Fibroblast of gingiva (primary cell): Measurements from ENCODE around the gene NEUROD2.

Source experiments
- DNase-seq: peaks from one replicate; pipeline ENCODE4 v3.0.0-alpha.2; 2011; ENCODE audit warnings: low read depth

The NEUROD2 gene

DNA sequence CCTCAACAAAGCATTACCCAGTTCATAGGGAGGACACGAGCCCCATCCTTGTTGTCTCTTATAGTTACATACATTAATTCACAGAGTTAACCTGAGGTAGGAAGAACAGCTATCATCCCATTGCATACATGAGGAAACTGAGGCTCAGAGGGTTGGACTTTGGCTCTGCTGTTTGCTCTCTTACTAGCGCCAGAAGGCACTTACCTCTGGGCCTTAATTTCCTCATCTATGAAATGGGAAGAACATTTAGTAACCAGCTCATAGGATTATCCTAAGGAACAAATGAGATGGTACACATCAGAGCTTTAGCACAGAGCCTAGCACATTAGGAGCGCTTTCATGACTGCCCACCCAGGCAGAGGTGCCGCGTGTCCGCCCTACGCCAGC, 27.6 kb downstream of the NEUROD2 start:
- no peak for DNase-seq

DNA sequence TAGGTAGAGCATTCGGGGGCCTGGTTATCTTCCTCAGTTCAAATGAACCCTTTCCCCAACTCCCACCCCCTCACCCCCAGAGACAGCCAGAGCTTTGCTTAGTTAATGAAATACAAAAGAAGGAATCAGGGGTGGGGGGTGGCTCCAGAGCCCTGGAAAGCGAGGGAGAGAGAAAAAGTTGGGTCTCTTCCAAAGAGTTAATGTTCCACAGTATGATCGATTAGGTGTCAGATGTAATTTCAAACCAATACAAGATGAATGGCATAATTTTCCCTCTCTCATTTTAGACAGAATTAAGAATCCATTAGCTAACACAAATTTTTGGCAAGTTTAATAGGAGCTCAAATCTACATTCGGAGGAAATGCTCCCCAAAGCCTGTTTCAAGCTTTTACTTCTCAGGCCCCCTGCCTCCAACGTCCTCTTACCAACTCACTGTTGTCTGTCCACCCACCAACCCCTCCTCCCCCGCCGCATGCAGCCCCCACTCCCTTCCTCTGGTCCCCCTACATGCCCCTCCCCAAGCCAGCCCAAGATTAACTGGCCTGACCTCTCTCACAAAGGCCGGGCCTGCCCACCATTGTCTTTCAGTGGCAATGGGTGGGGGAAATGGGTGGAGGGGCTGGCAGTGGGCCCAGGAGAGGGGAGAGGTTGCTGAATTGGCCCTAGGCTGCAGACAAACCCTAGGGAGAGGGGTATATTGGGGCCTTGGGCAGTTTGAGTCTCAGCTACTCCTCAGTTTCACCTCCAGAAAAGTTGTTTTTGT, 28.2 kb downstream of the NEUROD2 start:
- no peak for DNase-seq

DNA sequence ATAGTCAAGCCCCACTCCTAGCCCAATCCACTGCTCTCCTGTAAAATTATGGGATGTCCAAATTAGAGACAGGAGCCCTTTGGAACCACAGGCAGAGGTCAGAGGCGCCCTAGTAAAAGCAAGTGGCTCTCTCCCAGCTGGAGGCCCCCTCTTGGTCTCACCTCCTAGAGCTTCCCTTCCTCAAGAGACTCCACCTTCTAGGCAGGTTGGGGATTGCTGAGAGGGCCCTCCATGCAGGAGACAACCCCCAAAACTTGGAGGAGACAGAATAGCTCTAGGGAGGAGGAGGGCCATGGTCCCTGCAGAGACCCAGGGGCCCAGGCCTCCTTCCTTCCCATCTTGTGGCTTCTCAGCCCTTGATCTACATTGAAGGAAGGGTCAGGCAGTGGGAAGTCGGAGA, 29.4 kb downstream of the NEUROD2 start:
- DNase-seq = no peak

DNA sequence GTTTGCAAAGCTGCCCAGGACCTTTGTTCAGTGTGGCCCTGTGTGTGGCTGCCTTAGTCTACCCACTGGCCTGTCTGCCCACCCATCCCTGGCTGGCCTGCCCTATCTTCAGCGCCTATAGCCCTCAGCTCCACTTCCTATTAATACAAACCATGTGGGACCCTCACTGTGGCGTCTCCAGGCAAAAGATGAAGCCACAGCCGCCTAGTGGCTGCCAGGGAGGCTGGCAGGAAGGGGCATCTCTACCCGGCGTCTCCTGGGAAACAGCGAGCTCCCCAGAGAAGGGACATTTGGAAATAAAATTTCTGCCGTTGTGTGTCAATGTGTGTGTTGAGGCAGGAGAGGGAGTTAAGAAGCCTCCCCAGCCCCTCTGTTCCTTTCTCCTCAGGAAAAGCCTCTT, 31.5 kb downstream of the NEUROD2 start:
- DNase-seq = peak; percentile 6

DNA sequence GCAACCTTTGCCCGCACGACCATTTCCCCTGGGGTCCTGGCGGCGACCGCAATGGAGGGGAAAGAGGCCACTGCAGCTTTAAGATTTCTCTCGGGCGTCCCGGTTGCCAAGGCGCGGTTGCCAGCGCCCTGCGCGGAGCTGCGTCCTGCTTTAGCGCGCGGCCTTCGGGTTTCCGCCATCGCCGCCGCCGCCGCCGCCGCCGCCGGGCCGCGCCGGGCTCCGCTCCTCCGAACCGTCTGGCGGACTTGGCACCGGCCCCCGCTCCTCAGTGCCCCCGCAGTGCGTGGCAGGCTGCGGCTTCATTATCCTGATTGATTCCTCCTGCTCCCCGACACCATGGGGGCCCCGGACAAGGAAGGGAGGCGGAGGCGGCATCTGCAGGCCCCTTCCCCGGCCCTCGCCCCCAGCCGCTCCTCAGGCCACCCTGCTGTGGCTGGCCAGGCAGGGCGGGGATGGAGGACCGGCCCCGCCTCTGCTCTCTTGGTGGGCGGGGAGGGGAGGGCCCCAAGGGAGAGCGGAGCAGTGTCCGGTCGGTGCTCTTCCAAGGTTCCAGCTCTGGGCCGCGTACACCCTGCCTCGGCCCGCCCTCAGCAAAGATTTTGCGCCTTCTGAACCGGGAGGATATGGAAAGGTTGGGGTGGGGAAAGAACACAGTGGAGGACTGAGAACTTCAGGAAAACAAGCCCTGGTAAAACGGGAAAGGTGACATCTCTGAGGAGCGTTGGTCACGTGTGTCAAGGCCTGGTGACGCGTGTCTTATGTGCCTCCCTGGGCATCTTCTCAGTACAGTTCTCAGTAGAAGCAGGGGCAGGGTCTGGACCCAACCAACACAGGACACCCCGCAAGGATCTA, 34.0 kb downstream of the NEUROD2 start:
- peak; percentile 59 for DNase-seq

DNA sequence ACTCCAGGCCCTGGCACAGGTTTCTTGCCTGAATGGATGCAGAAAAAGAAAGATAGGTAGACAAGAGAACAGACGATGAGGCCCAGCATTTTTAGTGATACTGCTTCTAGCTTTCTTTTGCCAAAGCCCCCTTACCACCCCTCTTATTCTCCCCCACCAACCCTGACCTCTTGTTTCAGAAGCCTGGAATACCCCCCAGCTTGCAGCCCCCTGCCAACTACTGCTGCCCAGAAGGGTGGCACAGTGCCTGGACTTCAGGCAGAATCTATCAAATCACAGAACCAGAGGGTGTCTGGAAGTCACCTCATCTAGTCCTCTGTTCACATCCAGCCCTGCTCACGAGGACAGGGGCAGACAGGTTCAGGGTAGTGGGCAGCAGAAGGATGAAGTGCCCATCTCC, 35.6 kb downstream of the NEUROD2 start:
- no peak for DNase-seq

DNA sequence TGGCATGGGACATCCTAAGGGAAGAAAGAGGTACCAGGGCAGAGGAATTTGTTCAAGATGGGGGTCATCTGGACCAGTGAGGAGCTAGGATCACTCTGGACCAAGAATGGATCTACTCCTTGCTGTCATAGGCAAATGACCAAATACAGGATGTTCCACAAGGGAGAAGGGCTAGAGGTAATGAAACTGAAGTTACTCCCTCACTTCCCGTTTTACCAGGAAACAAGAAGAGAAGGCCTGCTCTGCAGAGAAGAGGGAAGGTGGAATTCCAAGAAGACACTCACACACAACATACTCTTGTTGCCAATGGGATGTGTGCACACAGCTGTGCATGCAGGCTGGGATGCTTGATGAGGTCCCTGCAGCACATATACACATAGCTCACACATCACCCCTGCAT, 38.6 kb downstream of the NEUROD2 start:
- no peak for DNase-seq

DNA sequence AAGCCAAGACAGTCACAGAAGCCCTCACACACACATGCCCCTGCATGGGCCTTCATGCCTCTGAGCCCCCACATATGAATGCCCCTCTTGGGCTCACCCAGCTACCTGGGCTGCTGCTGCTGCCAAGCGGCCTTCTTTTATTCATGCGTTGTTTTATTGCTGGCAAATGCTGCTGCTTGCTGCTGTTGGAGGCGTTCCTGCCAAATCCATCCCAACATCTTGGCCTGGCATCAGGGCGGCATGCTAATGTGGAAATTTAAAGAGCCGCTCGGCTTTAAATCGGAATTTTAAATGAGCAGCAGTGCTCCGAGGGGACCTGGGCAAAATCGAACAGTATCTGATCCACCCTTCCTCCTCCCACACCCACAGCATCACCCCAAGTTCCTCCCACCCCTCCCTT, 39.0 kb downstream of the NEUROD2 start:
- DNase-seq = no peak

DNA sequence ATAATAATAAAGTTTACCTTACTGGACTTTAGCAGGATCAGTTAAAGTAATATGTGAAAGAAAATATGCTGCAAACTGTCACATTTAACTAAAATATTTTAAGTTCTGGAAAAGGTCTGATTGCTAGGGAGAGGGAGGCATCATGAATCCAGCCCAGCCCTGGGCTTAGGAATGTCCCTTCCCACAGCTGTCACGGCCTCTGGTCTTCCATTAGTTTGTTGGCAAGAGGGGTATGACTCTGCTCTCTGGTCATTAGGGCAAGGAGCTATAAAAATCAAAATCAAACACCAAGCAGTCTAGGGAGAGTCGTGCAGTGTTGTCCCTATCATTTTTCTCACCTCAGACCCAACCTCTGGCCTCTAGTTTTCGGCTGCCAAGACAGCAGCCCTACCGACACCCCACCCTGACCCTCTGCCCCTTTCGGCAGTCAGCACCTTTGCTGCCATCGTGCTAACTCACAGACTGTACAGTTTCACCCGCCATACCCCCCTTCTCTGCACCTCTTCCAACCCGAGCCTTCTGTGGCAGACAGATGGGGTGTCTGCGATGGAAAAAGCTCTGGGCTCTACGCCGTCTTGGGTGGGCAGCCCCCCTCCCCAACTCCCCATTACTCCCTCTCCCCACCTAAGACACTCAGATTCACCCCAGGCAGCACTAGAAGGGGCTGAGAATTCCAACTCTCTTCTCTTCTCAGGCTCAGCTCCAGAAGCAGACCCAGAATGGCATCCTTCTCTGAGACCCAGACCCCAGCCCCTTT, 41.4 kb downstream of the NEUROD2 start:
- DNase-seq = no peak

DNA sequence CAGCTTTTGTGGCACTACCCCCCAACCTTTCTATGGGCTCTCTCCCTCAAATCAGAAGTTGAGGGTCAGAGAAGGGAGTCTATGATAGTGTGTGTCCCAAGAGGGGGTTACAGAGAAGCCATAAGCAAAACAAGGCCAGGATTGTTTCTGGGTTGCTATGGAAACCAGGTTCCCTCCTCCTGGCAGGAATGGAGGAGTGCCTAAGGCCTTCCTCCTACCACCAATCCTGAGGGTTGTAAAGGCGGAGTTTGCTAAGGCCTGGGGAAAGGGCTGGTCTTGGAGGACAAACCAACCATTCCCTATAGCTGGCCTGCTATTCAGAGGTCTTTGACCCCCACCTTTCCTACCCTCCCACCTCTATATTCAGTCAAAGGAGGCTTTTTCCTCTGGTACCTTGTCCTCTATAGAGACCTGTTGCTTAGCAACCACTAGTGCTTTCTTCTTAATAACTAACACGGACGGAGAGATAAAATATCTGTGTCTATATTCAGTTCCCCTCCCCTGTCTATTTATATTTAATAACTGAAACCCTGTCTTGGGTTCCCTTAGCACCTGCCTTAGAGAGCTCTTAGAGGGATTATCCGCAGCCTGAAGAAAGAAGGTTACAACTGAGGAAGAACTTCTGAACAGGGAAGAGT, 43.4 kb downstream of the NEUROD2 start:
- DNase-seq = no peak

DNA sequence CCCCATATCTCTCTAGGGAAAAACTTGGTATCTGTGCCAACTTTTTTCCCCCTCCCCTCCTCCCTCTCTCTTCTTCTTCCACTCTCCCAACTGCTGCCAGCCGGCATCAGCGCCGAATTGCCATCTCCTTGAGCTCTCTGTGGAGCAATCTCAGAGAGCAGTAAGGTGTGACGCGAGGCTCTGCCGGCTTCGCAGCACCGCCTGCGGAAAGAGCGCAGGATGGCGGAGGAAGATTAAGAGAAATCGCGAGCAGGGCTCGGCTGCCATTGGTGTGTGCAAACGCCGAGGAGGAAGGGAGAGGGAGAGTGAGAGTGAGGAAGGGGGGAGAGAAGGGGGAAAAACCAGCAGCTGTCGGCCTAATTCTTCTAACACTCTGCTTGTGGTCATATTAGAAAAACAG, 44.2 kb downstream of the NEUROD2 start:
- no peak for DNase-seq

DNA sequence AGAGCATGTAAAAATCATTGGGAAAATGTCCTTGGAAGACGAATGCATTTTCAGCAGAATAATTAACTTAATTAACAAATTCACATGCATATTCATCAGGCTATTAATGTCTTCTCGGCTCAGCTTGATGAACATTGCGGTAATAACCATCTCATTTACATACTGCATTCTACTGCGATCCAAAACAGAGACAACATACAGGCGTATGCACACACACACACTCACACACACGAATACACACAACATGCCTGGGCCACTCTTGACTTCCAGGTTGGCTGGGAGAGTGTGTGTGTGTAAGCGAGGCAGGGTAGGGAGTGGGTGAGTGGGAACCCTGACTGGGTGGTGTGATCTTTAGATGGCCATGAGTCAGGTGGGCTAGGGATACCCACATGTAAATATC, 44.7 kb downstream of the NEUROD2 start:
- DNase-seq = no peak

DNA sequence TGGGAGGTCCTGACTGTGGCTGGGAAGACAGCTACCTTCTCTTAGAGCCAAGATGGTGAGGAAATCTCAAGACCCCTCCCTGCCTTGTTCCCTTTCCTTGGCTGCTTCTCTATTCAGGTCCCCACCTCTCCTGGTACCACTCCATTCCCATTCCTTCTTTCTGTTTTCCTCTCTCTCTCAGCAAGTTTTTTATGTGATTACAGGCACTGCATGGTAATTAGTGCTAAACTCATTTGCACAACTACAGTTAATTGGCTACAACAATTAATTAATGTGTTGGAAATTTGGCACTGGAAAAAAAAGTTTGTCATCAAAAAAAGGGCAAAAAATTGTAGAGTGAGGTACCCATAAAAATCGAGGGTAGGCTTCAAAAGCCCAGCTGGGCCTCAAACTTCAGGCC, 45.3 kb downstream of the NEUROD2 start:
- DNase-seq = no peak

DNA sequence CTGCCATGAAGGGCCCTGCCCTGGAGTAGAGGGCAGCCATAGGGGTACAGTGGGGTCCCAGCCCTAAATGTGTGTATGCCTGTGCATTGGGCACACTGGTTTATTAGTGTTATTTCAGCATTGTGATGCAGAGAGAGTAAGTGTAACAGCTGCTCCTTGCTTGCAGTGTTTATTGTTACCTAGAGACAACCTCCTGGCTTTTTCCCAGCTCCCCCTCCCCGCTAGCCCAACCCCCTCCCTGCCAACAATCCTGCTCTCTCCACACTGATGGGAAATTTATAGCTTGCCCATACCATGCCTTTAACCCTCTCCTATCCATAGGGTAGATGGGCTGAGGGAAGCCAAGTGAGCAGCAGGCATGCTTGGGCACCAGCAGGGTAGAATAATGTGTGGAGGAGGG, 51.3 kb downstream of the NEUROD2 start:
- no peak for DNase-seq

DNA sequence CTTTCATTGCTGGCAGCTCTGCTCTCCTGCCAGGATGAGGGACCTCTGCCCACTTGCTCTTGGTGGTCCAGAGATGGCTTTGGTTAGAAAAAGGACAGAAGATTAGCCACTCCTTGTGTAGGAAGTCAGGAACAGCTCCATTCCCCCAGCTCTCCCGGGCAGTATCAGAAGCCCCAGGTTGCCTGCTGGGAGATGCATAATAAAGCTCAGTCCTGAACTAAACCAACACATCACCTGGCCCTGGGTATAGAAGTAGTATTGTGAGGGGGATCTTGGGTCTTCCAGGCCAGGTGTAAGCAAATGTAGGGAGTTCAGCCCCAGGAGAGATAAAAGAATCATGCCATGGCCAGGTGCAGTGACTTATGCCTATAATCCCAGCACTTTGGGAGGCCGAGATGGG, 52.4 kb downstream of the NEUROD2 start:
- DNase-seq = no peak
